Colon (tissue), 2 donors: ENCODE results near the gene EDIL3.
A peak's percentile ranks its signal among the peaks of the same experiment; 100 is the strongest.

ENCODE experiments used
- FAIRE-seq: peaks from 2 replicates; lab custom pipeline; 2012; peaks lifted over from hg19 to GRCh38; lab: Jason Lieb, UNC
- donor health status: control.
- donor health status: control.

The EDIL3 gene, protein sequence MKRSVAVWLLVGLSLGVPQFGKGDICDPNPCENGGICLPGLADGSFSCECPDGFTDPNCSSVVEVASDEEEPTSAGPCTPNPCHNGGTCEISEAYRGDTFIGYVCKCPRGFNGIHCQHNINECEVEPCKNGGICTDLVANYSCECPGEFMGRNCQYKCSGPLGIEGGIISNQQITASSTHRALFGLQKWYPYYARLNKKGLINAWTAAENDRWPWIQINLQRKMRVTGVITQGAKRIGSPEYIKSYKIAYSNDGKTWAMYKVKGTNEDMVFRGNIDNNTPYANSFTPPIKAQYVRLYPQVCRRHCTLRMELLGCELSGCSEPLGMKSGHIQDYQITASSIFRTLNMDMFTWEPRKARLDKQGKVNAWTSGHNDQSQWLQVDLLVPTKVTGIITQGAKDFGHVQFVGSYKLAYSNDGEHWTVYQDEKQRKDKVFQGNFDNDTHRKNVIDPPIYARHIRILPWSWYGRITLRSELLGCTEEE

DNA sequence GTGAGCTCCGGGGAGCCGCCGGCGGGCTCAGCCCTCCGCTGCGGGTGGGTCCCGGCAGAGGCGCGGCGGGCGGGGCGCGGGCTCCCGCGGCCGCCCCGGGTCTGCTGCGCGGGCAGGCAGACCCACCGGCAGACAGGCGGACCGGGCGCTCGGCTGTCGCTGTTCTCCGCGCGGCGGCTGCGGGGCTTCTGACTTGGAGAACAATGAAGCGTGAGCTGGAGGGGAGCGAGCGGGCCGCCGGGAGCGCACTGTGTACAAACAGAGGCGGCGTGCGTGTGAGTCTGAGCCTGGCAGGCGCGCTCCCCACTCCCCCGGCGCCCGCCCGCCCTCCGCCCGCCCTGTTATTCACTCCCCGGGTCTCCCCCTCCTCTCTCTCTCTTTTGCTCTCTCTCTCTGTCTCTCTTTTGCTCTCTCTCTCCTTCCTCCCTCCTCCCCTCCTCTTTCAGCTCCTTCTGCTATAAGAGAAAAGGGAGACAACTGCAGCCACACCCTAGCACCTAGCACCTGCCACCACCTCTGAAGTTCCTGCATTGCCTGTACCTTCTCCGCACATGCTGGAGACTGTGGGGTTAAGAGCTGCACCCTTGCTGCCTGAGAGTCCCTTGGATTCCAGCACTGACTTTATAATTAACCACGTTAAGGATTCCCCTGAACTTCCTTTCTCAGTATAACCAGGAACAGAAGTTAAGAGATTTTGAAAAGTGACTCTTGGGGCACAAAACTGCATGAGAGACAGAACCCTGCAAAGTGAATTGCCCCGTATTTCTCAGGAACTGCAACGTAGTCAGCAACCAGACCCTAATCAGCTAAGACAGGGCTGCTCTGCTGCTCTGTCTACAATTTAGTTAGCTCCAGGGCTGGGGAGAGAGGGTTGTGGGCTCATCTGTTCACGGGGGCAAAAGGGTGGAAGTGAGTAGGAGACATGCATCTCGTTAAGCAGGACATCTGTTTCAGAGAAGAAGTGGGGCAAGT, at the start of gene EDIL3:
Gene EDIL3, minus strand, starts transcription at position 277 of the 972 bp plus-strand sequence. CDS start 506 bp downstream, outside the sequence.
- FAIRE-seq: no peak

DNA sequence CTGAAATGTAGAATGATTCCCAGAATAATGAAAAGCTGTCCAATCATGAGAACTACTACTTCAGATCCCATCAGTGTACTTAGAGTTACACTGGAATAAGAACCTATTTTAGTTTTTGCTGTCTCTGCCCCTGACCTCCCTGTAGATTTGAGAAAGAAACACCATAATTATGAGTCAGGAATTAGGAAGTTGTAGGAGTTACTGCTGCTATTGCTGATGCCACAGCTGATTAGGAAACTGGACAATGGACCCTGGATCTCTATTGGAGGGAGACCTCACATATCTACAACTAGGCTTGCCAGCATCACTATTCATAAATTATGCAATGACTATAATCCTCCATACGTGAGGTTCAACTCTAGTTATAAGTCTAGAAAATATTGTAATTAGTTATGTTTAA, 48.8 kb upstream of the EDIL3 start:
- FAIRE-seq: no peak

DNA sequence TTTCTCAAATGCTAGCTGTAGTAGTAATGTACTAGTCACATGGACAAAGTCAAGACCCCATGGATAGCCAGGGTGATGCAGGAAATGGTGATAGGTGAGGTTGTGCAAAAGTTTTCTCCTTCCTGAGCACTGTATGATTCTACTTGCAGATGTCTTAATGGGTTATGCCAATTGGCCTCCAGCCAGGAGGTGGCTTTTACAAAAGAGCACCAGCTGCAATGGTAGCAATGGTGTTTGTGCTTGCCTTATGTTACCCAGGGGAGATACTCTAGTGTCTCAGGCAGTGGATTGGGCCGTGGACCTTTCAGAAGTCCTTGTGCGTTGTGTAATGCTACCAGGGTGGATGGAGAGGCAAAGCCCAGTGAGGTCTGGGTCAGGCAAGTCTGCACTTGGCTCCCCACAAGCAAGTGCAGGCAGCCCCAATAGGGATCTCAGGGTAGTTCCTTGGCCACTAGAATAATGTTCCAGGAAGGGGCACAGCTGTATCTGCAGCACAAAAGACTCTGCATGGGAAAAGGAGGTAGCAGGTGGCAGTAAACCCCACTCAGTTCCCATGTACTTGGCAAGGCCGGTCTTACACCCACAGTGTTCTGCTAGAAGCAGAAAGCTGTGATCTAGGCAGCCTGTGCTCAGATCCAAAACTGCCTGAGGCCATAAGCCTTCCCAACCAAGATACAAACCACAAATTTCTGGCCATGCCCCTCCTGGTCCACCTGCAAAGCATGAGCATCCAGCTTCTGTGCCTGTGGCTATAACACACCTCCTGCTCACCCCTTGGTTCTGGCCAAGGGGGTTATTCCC, 46.4 kb upstream of the EDIL3 start:
- no peak for FAIRE-seq

DNA sequence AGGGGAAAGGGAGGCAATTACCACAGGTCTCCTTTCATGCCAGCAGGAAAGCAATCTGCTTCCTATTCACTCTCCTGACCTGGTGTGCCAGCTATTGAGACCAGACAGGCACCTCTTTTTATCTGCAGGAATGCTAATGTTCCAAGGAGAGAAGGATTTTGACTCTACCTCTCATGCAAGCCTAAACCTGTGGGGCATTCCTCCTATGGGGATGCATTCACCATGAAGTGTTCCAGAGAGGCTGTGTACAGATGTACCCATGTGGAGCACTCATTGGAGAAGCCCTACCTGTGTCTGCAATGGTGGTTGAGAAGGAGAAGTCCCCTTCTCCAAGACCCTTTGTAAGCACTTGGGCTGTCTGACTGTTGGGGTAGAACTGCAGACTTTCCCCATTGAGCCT, 45.4 kb upstream of the EDIL3 start:
- FAIRE-seq: no peak

DNA sequence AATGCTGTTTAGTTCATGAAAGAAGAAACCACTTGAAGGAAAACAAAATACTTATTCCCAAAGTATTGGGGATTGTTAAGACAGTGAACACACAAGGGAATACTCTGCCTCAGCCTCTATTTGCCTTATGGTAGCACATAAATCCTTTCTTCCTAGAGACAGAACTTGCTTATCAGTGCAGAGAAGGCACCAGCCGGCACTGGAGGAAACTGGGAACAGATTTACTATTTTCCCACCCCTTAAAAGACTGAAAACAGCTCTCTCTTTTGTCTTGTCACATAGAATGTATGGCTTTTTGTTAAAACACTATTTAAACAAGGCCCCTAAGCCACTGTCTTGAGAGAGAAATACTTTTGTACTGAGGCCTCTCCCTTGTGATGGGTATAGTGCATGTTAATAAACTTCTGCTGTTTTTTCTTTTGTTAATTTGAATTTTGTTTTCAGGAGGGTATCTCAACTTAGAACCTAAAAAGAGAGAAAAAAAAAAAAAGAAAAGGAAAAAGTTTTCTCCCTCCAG, 40.7 kb upstream of the EDIL3 start:
- no peak for FAIRE-seq

DNA sequence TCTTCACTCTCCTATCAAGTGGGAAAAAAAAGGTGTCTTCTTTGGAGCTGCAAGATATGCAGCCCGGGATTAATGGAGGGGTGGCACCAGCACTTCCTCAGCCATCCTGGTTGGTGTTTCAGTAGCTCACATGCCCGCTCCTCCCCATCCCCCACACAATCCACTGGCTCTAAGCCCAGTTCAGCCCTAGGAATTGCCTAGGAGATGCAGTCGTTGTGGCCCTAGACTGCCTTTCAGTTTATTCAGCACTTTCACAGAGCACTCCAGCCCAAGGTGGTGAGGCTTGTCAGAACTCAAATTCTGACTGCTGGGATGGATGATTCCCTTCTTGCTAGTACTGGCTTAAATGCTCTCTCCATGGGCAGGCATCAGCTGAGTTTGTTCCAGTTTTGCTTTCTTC, 35.1 kb upstream of the EDIL3 start:
- FAIRE-seq: no peak

DNA sequence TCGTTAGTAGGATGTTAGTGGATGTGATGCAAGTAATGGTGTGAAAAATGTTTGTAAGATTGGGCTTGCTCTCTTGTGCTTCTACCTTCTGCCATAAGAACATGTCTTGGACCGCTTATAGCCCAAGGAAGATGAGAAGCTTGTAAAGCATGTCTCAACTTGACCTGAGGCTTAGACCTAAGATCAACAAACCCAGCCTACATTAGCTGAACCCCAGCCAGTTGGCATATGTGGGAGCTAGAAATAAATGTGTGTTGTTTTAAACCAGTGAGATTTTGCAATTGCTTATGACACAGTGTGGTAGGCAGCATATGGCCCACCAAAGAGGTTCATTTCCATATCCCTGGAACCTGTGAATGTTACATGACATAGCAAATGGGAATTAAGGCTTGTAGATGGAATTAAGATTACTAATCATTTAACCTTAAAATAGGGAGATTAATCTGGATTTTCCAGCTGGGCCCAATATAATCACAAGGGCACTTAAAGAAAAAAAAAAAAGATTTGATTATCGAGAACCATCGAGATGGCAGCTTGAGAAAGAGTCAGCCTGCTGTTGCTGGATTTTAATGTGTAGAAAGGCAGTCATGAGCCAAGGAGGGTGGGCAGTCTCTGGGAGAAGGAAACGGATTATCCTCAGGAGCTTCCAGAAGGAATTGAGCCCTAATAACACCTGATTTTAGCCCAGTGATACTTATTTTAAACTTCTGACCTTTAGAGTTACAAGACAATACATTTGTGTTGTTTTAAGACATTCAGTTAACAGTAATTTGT, 27.3 kb upstream of the EDIL3 start:
- FAIRE-seq: no peak

DNA sequence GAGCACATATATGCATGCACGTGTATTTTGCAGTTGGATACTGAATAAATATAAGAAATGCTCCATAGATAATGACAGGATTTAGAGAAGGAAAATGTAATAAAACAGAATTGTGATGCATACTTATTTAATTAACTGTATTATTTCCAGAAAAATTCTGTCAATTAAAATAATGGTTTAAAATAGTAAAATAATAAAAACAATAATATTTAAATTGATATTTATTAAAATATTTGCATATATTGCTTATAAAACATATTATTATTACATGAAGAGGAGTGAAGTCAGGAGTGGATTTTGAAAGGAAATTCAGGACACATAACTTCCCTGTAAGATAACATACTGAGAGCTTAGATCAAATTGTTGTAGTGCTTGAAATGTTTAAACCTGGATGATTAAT, 21.4 kb upstream of the EDIL3 start:
- no peak for FAIRE-seq

DNA sequence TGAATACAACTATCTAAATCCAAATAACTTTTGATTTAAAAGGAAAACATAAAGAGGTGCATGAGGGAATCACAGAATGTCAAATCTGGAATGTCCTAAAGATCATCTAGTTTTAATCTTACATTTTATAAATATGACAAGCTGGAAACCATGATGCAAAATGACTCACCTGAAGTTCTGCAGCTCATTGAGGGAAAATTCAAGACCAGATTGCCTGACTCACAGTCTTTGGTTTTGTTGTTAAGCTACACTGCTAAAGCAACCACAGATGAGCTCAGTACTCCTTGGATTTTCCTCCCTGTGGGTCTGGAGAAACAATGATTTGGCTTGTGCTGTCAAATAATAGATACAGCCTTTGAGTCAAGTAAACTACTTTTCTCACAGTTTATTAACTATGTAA, 19.1 kb upstream of the EDIL3 start:
- FAIRE-seq: no peak

DNA sequence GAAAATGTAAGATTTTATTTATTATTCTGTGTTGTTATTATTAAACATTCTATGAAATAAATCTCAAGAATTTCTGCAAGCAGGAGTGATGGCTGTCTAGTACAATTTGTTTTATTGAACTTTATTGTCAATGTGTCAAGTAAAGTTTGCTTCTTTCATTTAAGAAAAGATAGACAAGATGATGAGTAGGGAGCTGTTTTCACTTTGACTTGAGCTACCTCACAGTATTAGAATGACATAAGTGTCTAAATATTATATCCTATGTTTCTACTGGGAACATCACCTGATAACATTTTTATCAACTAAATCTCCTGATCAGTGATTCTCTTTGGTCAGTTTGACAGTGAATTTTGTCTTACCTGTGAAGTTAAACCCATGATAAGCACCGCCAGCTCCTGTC, 12.7 kb upstream of the EDIL3 start:
- FAIRE-seq: no peak

DNA sequence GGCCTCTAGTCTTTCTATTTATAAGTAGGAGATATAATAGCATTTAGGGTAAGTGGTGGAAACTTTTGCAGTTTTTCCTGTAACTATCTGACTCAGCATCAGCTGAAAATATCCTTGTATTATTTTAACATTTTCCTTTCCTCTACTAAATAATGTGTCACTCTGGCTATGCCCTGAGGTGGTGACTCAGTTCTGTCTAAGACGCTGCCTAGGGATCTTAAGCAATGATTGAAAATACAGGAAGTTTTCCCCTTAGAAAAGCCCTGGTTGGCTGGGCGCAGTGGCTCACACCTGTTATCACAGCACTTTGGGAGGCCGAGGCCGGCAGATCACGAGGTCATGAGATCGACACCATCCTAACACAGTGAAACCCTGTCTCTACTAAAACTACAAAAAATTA, 9.3 kb upstream of the EDIL3 start:
- no peak for FAIRE-seq

DNA sequence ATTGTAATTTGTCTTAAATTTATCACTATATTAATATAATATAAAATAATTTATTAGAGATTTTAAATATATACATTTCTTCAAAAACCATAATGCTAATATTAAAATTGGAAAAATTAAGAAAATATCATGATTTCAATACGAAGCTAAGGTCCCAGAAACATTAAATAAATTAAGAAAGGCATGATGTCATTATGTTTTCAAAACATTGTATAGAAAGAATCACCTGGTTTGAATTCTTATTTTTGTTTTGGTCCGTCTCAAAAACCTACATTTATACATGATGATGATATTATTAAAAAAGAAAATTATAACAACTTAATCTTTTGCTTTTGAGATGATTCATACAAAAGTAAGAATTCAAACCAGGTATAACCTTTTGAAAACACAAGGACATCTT, 8.2 kb upstream of the EDIL3 start:
- peak; percentile 78 for FAIRE-seq

DNA sequence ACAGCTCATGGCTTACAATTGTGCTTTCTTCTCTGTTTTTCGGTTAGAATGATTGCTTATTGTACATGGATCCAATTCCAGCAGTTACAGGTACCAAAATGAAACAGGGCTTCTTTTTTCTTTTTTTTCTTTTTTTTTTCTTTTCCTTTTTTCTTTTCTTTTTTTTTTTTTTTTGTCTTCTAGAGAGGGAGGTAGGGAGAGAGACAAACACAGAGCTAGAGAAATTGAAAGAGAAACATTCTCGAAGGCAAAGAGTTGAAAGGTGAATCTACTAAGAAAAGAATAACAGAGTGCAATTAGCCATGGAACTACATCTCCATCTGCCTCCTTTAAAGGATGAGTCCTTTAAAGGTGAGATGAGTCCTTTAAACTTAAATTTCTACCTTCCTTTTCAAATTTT, 1.0 kb upstream of the EDIL3 start:
- no peak for FAIRE-seq

DNA sequence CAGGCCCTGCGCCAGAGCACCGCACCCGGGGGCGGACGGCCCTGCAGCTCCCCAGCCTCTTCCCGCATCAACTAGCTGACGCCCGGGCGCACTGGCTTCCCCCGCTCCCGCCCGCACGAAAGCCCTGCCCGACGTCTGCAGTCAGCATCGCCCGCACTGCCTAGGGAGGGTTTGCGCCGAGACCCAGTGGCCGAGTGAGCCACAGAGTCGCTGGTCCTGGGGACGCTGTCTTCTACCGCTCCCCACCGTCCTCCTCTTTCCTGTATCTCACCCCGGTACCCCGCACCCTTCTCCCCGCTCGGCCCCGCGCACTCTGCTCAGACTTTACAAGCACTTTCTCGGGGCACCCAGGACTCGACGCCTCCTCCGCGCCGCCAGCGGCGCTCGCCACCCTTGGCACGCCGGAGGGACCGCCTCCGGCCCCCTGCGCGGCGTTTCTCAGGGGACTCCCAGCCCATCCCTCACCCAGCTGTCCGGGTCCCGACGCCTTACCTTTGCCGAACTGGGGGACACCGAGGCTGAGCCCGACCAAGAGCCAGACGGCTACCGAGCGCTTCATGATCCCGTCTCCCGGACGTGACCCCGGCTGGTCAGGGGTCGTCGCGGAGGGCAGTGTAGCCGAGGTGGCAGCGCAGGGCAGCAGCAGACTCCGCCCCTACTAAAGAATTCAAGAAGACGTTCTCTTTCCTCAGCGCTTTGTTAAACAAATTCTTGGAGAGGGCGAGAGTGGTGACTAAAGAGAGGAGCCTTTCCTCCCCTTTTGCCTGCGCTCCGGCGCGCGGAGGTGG, 670 bp downstream of the EDIL3 start:
- no peak for FAIRE-seq

DNA sequence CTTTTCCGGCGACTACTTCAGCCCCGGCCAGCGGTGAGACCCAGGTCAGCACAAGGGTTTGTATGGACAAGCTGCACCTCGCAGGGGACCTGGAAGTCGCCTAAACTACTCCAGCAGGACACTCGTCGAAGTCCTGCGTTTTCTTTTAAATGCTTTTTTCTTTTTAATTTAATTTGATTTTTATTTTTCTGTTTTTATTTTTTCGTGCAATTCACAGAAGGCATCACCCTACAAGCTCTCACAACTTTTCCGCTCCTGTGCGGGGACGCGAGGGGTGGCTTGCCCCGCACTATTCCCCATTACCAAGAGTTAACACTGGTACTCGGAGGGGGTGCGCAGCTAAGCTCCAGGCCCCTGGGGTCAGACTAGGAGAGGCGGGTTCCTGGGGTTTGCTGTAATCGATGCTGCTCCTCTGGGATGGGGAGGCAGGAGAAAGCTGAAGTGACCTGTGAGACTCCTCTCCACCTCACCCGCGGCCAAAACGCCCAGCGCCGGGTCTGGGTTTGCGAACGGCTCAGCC, 1.3 kb downstream of the EDIL3 start:
- no peak for FAIRE-seq

DNA sequence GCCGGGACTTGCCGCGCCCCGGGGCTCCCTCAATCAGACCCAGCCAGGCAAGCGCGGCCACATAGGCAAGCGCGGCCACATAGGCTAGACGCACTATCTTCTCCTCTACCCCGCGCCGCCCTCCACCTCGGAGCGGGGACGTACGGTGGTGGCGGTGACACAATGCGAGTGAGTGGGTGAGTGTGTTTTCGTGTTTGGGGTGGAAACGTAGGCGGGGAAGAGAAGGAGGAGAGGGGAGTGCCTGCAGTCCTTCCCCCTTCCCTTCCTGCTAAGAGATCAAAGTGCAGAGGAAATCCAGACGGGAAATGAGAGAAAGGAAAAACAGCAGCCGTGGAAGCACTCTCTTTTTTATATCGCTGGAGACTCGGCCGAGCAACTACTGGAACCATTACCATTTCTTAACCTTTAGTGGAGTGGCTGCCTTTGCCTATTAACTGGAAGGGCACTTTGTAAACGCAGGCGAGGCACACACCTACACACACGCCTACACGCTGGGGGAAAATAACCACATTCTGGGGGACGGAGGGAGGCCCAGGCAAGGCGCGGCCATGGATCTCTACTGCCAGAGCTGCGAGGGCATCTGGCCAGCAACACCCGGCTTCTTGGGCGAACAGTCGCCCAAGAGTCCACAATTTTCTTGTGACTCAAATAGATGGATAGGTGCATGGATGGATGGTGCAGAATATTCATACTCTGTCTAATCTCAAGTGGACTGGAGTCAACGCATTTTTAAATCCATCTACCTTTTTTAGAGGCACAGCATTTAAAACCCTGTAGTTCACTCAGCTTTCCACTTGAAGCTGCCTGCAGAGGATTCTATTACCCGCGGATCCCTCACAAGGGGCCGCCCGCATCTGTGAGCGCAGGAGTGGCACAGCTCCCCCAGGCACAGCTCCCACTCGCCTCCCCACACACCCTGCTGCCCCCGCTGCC, 2.1 kb downstream of the EDIL3 start:
- no peak for FAIRE-seq

DNA sequence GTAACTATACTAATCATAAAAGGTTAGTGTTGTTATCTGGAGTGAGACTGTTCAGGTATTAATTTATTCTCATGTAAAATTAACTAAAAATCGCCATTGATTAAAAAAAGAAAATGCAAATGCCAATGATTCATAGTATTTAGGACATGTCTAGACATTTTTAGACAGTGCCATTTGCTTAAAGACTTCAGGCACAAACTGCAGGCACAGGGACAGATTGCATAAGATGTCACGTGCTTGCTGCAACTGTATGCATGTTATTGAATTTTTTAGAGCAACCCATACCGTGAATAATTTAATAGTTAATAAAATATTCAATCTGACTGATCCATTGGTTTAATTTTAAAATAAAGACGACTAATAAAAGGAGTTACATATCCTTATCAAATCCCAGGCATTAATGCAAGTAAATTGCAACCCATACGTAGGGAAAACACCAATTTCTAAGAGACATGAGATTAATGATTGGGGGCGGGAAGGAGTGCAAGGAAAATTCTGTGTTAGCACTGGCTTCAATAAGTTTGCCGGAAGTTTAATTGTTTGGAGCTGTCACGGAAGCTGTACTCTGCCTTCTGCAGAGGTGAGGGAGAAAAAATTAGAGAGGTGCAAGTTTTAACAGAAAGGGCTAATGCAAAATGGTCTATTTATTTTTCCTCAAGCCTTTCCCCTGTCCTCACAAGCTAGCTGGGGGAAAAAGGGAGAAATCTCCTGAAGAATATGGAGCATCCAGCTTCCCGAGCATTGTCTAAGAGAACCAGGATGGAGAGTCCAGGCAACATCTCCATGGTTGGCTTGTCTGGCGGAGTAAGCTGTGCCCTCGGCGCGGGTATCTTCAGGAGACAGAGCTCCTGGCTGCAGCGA, 2.9 kb downstream of the EDIL3 start:
- FAIRE-seq: no peak

DNA sequence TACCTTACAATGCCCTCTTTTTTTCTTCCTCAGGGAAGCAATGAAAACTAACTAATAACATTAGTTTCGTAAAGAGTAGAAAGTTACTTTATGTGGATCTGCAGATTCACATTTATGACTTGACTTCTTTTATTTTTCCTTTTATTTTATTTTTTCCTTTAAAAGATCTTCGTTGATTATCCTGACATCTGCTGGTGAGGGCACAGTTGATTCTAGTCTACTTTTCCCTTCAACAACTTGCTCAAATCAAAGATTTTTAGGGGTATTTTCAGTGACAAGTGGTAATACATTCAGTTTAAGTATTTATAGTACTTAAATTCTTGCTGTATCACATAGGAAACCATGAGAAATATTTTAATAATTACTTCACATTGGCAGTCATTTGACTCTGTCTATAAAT, 4.9 kb downstream of the EDIL3 start:
- FAIRE-seq: no peak
